K562 (cell line): ENCODE data around the gene LPIN1. TPM values are rescaled to one million over a fixed set of nuclear protein-coding genes. Genes with fewer than 3 reads are reported as not detected.
A peak's percentile ranks its signal among the peaks of the same experiment; 100 is the strongest.

Experiments
- BCL6 ChIP-seq: fragments of 250-450 bp; sonication (Bioruptor Pico); IDR thresholded peaks from 2 replicates; pipeline ENCODE4 v1.4.0; 2020
- ESRRA ChIP-seq: fragments of 450-650 bp; IDR thresholded peaks from 2 replicates; pipeline ENCODE4 v1.6.1; 2014; ENCODE audit warnings: low read depth, mild to moderate bottlenecking, moderate library complexity, borderline replicate concordance
- FOS ChIP-seq: IDR thresholded peaks from 3 replicates; pipeline ENCODE4 v1.6.1; 2011; ENCODE audit not compliant: insufficient read length; ENCODE audit errors: extremely low read depth
- JUND ChIP-seq, 2 experiments: IDR thresholded peaks; 2 replicates in 1 of 2; 3 replicates in 1 of 2; pipeline ENCODE4 v1.6.1; 2011; ENCODE audit warnings: borderline replicate concordance in 2 of 2, low read depth in 2 of 2, low read length in 2 of 2, improper control_type of control experiment in 1 of 2, missing biosample characterization in 1 of 2, missing genetic modification characterization in 1 of 2, missing genetic modification reagents in 1 of 2
- KDM1A ChIP-seq, 2 experiments: fragments of 450-650 bp; IDR thresholded peaks; 2 replicates each; pipeline ENCODE4 v1.6.1; 2016; ENCODE audit warnings: mild to moderate bottlenecking in 2 of 2
- RBM15 ChIP-seq: fragments of 200-400 bp; formaldehyde crosslinking; IDR thresholded peaks from 2 replicates; pipeline ENCODE4 v1.6.1; 2018; ENCODE audit warnings: mild to moderate bottlenecking, low read length, moderate library complexity; ENCODE audit not compliant: insufficient read depth
- RREB1 ChIP-seq: fragments of 250-450 bp; sonication (Bioruptor Pico); IDR thresholded peaks from 2 replicates; pipeline ENCODE4 v1.4.0; 2020
- TARDBP ChIP-seq: fragments of 450-650 bp; IDR thresholded peaks from 2 replicates; pipeline ENCODE4 v1.6.1; 2016
- ZNF133 ChIP-seq: fragments of 250-450 bp; sonication (Bioruptor Pico); IDR thresholded peaks from 2 replicates; pipeline ENCODE4 v1.4.0; 2020; ENCODE audit warnings: mild to moderate bottlenecking
- ZNF184 ChIP-seq: sonication (generic); formaldehyde crosslinking; IDR thresholded peaks from 2 replicates; pipeline ENCODE4 v1.5.0; 2020; ENCODE audit warnings: missing genetic modification reagents
- ZNF24 ChIP-seq: fragments of 450-650 bp; IDR thresholded peaks from 2 replicates; pipeline ENCODE4 v1.6.1; 2016
- ZNF280A ChIP-seq: fragments of 450-650 bp; IDR thresholded peaks from 2 replicates; pipeline ENCODE4 v1.6.1; 2018; ENCODE audit warnings: mild to moderate bottlenecking, low read depth; ENCODE audit not compliant: partially characterized antibody
- ZNF347 ChIP-seq: fragments of 450-650 bp; formaldehyde crosslinking; IDR thresholded peaks from 2 replicates; pipeline ENCODE4 v1.4.0; 2020; ENCODE audit warnings: low read depth, mild to moderate bottlenecking, moderate library complexity
- ZNF589 ChIP-seq: fragments of 200-800 bp; sonication (Bioruptor generic); IDR thresholded peaks from 2 replicates; pipeline ENCODE4 v1.6.1; 2016; ENCODE audit warnings: low read depth, missing genetic modification characterization, missing compliant biosample characterization
- ZNF639 ChIP-seq, 2 experiments: fragments of 200-800 bp in 1 of 2; sonication (Bioruptor generic) in 1 of 2; sonication (generic) in 1 of 2; formaldehyde crosslinking in 1 of 2; IDR thresholded peaks in 1 of 2; conservative IDR thresholded peaks in 1 of 2; 2 replicates each; pipeline versions ENCODE4 v1.5.0 to v1.6.1; 2016 to 2020; ENCODE audit warnings: missing compliant biosample characterization in 1 of 2, missing genetic modification characterization in 1 of 2, missing genetic modification reagents in 1 of 2
- ZNF764 ChIP-seq: fragments of 250-450 bp; sonication (Bioruptor Pico); IDR thresholded peaks from 2 replicates; pipeline ENCODE4 v1.4.0; 2020; ENCODE audit warnings: low read depth, mild to moderate bottlenecking, moderate library complexity
- polyA plus RNA-seq, 8 experiments: library from polyadenylated mRNA; depleted of rRNA in 4 of 8; stranded (reverse) in 5 of 8; unstranded in 3 of 8; fragments of >200 nt; fragmentation: Nextera tagmentation in 2 of 8; fragmentation: Illumina TruSeq in 1 of 8; extraction: Ambion mirVana in 2 of 8; extraction: Trizol in 1 of 8; gene quantifications; 2 replicates each; pipeline versions ENCODE4 v1.2.1 to v1.2.3, GENCODE V29; 2011 to 2014; ENCODE audit warnings: inconsistent platforms in 1 of 8, missing spikeins in 1 of 8
- total RNA-seq, 7 experiments: library from RNA; depleted of rRNA in 6 of 7; stranded (reverse); fragments of >200 nt in 6 of 7; fragmentation: Illumina TruSeq in 2 of 7; extraction: Trizol in 2 of 7; gene quantifications; 2 replicates each; pipeline versions ENCODE4 v1.2.1 to v1.2.3, GENCODE V29; 2011 to 2021; ENCODE audit warnings: low replicate concordance in 1 of 7

Gene LPIN1
- total and polyA plus RNA-seq, 9 of the 15 experiments (the other 6 are each of a cell fraction or from before 2014, with no cell fraction given): 9.2 to 84.0 (median 27.8) TPM

GRCh38 chr2:11863513-11864328, 117.3 kb downstream of the LPIN1 start (continued):
- TF ChIP-seq FOS (no peak), TARDBP (no peak), ZNF133 (CRISPR knock-in tag) (no peak), ZNF347 (no peak), RREB1 (CRISPR knock-in tag) (no peak), BCL6 (CRISPR knock-in tag) (no peak), ZNF24 (no peak), ZNF280A (no peak), ZNF184 (CRISPR knock-in tag) (no peak), RBM15 (no peak), ZNF764 (CRISPR knock-in tag) (peak; percentile 88), ZNF589 (CRISPR knock-in tag) (peak; percentile 76; the same call in 1 of the 2 replicates), ESRRA (peak; percentile 24; the same call in 1 of the 2 replicates), JUND (IDR thresholded peaks at IDR 0.05; ENCODE audit: borderline replicate concordance, low read depth, low read length) (peak; percentile 40; the same call in 1 of the 2 replicates), JUND (tag; IDR thresholded peaks at IDR 0.05; ENCODE audit: borderline replicate concordance, low read depth, low read length) (no peak; the same call in 2 of the 3 replicates), KDM1A (IDR thresholded peaks at IDR 0.05) (no peak), ZNF639 (CRISPR knock-in tag; conservative IDR thresholded peaks at IDR 0.05 in 1 of 2, IDR thresholded peaks at IDR 0.05 in 1 of 2) (no peak; a peak in 1 of 4 replicates)
